Esophagus muscularis mucosa (tissue), 3 donors: ENCODE measurements around the gene CHRNA3.

Source experiments
- POLR2A ChIP-seq: fragments of 450-650 bp; IDR thresholded peaks from one replicate; pipeline ENCODE4 v1.6.1; 2017; ENCODE audit warnings: antibody characterized with exemption, moderate library complexity, mild to moderate bottlenecking, low read depth
- TF ChIP-seq, protein P1 (sequence below), 3 experiments: fragments of 200-600 bp in 2 of 3; fragments of 450-650 bp in 1 of 3; sonication (generic) in 2 of 3; IDR thresholded peaks; one replicate each; pipeline ENCODE4 v1.5.1; 2017 to 2019; ENCODE audit warnings: antibody characterized with exemption in 3 of 3, mild to moderate bottlenecking in 2 of 3, moderate library complexity in 1 of 3

DNA sequence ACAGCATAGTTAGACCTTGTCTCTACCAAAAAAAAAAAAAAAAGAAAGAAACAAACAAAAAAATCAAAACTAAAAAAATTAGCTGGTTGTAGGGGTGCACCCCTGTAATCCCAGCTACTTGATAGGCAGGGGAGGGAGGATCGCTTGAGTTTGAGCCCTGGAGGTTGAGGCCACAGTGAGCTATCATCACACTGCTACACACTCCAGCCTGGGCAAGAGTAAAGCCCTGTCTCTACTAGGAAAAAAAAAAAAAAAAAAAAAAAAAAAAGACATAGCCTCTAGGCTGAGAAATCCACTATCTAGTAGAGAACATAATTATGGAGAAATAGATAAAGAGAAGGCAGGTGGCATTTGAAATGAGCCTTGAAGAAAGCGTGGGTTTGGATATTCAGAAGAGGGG, 57.7 kb downstream of the CHRNA3 start:
- TF ChIP-seq, protein P1, sequence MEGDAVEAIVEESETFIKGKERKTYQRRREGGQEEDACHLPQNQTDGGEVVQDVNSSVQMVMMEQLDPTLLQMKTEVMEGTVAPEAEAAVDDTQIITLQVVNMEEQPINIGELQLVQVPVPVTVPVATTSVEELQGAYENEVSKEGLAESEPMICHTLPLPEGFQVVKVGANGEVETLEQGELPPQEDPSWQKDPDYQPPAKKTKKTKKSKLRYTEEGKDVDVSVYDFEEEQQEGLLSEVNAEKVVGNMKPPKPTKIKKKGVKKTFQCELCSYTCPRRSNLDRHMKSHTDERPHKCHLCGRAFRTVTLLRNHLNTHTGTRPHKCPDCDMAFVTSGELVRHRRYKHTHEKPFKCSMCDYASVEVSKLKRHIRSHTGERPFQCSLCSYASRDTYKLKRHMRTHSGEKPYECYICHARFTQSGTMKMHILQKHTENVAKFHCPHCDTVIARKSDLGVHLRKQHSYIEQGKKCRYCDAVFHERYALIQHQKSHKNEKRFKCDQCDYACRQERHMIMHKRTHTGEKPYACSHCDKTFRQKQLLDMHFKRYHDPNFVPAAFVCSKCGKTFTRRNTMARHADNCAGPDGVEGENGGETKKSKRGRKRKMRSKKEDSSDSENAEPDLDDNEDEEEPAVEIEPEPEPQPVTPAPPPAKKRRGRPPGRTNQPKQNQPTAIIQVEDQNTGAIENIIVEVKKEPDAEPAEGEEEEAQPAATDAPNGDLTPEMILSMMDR (IDR thresholded peaks at IDR 0.05) = no peak
- no peak for TF ChIP-seq POLR2A
